Tibial nerve (tissue), 4 donors: ENCODE measurements around the gene TRIM13. TPM values are rescaled to one million over a fixed set of nuclear protein-coding genes. Genes with fewer than 3 reads are reported as not detected.

Source experiments
- DNase-seq, 2 donors: peaks; one replicate each; pipeline ENCODE4 v3.0.0-alpha.2; 2019; ENCODE audit warnings: low spot score in 2 of 2
- H3K27ac ChIP-seq, 4 donors: fragments of 200-600 bp; sonication (generic) in 3 of 4; one replicate each; pipeline ENCODE4 v1.5.1; 2017 to 2019; ENCODE audit warnings: mild to moderate bottlenecking in 1 of 4
- H3K27me3 ChIP-seq, 2 donors: fragments of 200-600 bp; sonication (generic) in 1 of 2; one replicate each; pipeline versions ENCODE4 v1.5.1 to v1.6.0; 2017 to 2019
- H3K36me3 ChIP-seq, 3 donors: fragments of 200-600 bp; sonication (generic); one replicate each; pipeline ENCODE4 v1.5.1; 2018 to 2019
- H3K4me1 ChIP-seq, 4 donors: fragments of 200-600 bp; sonication (generic) in 3 of 4; one replicate each; pipeline ENCODE4 v1.5.1; 2017 to 2019
- H3K4me3 ChIP-seq, 4 donors: fragments of 200-600 bp; sonication (generic) in 3 of 4; one replicate each; pipeline ENCODE4 v1.5.1; 2017 to 2019; ENCODE audit warnings: mild to moderate bottlenecking in 1 of 4, moderate library complexity in 1 of 4
- H3K9me3 ChIP-seq, 4 donors: fragments of 200-600 bp; sonication (generic) in 3 of 4; one replicate each; pipeline ENCODE4 v1.5.1; 2017 to 2019
- EP300 ChIP-seq, 2 donors: sonication (generic); formaldehyde crosslinking; IDR thresholded peaks; one replicate each; pipeline ENCODE4 v1.6.1; 2017; ENCODE audit warnings: antibody characterized with exemption in 2 of 2, mild to moderate bottlenecking in 1 of 2
- POLR2A ChIP-seq, 2 donors: fragments of 450-650 bp; IDR thresholded peaks; one replicate each; pipeline ENCODE4 v1.6.1; 2017; ENCODE audit warnings: antibody characterized with exemption in 2 of 2, mild to moderate bottlenecking in 2 of 2, moderate library complexity in 2 of 2
- WGBS, 2 donors: methylation state at CpG; one replicate each; pipeline ENCODE4 v1.1.5; 2018; 5-methylcytosine and 5-hydroxymethylcytosine counted together
- total RNA-seq, 4 donors: library from RNA; depleted of rRNA; stranded (reverse); fragments of >200 nt; gene quantifications; one replicate each; pipeline ENCODE4 v1.1.0, GENCODE V29; 2016
- TF ChIP-seq, protein P1 (sequence below), 5 experiments: fragments of 200-600 bp in 3 of 5; fragments of 450-650 bp in 2 of 5; sonication (generic) in 3 of 5; IDR thresholded peaks; one replicate each; pipeline ENCODE4 v1.5.1; 2016 to 2019; ENCODE audit warnings: antibody characterized with exemption in 5 of 5, mild to moderate bottlenecking in 3 of 5, moderate library complexity in 2 of 5

TRIM13 gene
- total RNA-seq, 4 donors from 2014 or later = 18.0 to 25.8 (median 23.2) TPM

DNA sequence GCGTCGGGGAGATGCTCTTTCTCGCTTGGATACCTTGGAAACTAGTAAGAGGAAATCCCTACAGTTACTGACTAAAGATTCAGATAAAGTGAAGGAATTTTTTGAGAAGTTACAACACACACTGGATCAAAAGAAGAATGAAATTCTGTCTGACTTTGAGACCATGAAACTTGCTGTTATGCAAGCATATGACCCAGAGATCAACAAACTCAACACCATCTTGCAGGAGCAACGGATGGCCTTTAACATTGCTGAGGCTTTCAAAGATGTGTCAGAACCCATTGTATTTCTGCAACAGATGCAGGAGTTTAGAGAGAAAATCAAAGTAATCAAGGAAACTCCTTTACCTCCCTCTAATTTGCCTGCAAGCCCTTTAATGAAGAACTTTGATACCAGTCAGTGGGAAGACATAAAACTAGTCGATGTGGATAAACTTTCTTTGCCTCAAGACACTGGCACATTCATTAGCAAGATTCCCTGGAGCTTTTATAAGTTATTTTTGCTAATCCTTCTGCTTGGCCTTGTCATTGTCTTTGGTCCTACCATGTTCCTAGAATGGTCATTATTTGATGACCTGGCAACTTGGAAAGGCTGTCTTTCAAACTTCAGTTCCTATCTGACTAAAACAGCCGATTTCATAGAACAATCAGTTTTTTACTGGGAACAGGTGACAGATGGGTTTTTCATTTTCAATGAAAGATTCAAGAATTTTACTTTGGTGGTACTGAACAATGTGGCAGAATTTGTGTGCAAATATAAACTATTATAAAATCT, 15.7 kb downstream of the TRIM13 start:
- DNase-seq = no peak
- 87 to 88% methylated on average over 6 of the region's 6 CpGs for WGBS, 2 donors
- H3K4me3 ChIP-seq = no peak overlapping the region
- H3K4me1 ChIP-seq = peaks cover 0 to 47% (median 11%) of the 10 kb centered on the region in 4 donors
- H3K36me3 ChIP-seq = peaks cover 0 to 53% (median 0%) of the 10 kb centered on the region in 3 donors
- peak overlapping the region in 1 of 4 donors; percentile 57 for H3K27ac ChIP-seq
- H3K9me3 ChIP-seq = no peaks in the 10 kb centered on the region
- TF ChIP-seq, protein P1, sequence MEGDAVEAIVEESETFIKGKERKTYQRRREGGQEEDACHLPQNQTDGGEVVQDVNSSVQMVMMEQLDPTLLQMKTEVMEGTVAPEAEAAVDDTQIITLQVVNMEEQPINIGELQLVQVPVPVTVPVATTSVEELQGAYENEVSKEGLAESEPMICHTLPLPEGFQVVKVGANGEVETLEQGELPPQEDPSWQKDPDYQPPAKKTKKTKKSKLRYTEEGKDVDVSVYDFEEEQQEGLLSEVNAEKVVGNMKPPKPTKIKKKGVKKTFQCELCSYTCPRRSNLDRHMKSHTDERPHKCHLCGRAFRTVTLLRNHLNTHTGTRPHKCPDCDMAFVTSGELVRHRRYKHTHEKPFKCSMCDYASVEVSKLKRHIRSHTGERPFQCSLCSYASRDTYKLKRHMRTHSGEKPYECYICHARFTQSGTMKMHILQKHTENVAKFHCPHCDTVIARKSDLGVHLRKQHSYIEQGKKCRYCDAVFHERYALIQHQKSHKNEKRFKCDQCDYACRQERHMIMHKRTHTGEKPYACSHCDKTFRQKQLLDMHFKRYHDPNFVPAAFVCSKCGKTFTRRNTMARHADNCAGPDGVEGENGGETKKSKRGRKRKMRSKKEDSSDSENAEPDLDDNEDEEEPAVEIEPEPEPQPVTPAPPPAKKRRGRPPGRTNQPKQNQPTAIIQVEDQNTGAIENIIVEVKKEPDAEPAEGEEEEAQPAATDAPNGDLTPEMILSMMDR (IDR thresholded peaks at IDR 0.05) = no peak
- TF ChIP-seq POLR2A (IDR thresholded peaks at IDR 0.05) (no peak), EP300 (IDR thresholded peaks at IDR 0.05) (peak in 1 of 2 donors; percentile 6)
- H3K27me3 ChIP-seq = no peaks in the 10 kb centered on the region

DNA sequence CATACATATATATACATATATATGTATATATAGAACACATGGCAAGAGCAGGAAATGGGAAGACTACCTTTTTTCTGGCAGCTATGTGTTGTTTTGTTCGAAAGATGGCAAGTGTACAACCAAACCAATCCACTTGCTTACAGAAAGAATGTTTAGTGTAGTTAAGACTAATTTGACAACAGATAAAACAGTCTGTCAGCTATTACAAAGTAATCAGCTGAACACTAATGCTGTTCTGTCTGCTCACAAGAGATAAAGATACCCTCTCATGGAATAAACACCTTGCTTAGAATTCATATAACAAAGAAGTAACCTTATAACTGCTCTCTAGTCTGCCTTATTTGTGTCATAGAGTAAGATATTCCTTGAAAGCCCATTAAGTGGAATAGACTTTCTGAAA, 17.5 kb downstream of the TRIM13 start:
- H3K4me3 ChIP-seq = no peak overlapping the region
- H3K4me1 ChIP-seq = peaks cover 0 to 56% (median 13%) of the 10 kb centered on the region in 4 donors
- no peak for TF ChIP-seq EP300 (IDR thresholded peaks at IDR 0.05)
- TF ChIP-seq POLR2A (IDR thresholded peaks at IDR 0.05) = no peak
- TF ChIP-seq, protein P1 (IDR thresholded peaks at IDR 0.05) = no peak
- DNase-seq = no peak
- no peaks in the 10 kb centered on the region for H3K27me3 ChIP-seq
- peaks cover 0 to 50% (median 0%) of the 10 kb centered on the region in 3 donors for H3K36me3 ChIP-seq
- no peak overlapping the region for H3K27ac ChIP-seq
- no peaks in the 10 kb centered on the region for H3K9me3 ChIP-seq
- 78 to 100% methylated on average over 1 of the region's 1 CpG for WGBS, 2 donors

DNA sequence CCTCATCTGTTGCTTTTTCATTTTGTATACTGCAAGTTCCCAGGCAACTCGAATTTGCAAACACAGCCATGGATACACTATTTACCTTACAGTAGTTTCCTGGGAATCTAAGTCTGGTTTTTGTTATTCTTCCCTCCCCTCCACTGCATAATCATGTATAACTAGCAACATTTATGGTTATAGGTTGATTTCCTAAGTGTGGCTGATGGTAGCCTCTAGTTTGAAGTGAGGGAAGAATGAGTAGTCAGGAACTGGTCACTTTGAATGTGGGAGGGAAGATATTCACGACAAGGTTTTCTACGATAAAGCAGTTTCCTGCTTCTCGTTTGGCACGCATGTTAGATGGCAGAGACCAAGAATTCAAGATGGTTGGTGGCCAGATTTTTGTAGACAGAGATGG, 18.4 kb downstream of the TRIM13 start, which contains the start of gene KCNRG:
TSS of gene KCNRG (plus strand) at position 187 of the 400 bp plus-strand sequence. CDS start at position 237, 50 bp downstream.
- no peak for DNase-seq
- 43 to 48% methylated on average over 5 of the region's 5 CpGs for WGBS, 2 donors
- H3K36me3 ChIP-seq = peaks cover 0 to 51% (median 0%) of the 10 kb centered on the region in 3 donors

DNA sequence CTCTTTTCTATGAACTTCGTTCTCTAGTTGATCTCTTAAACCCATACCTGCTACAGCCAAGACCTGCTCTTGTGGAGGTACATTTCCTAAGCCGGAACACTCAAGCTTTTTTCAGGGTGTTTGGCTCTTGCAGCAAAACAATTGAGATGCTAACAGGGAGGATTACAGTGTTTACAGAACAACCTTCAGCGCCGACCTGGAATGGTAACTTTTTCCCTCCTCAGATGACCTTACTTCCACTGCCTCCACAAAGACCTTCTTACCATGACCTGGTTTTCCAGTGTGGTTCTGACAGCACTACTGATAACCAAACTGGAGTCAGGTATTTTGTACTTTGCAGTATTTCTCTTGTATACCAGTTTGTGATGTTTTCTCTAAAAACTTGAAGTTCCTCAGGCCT, 18.9 kb downstream of the TRIM13 start:
- TF ChIP-seq POLR2A (IDR thresholded peaks at IDR 0.05) (no peak), EP300 (IDR thresholded peaks at IDR 0.05) (no peak)
- TF ChIP-seq, protein P1 (IDR thresholded peaks at IDR 0.05) = no peak
- WGBS, 2 donors = 66 to 78% methylated on average over 4 of the region's 4 CpGs
- peaks cover 0 to 56% (median 13%) of the 10 kb centered on the region in 4 donors for H3K4me1 ChIP-seq
- no peaks in the 10 kb centered on the region for H3K27me3 ChIP-seq
- H3K27ac ChIP-seq = peak overlapping the region in 1 of 4 donors; percentile 2
- H3K9me3 ChIP-seq = no peaks in the 10 kb centered on the region
- no peak for DNase-seq
- H3K36me3 ChIP-seq = peaks cover 0 to 51% (median 0%) of the 10 kb centered on the region in 3 donors
- no peak overlapping the region for H3K4me3 ChIP-seq

More for the DNA sequence above, 18.4 kb downstream of the TRIM13 start, which contains the start of gene KCNRG:
- H3K9me3 ChIP-seq = no peaks in the 10 kb centered on the region
- H3K4me1 ChIP-seq = peaks cover 0 to 56% (median 13%) of the 10 kb centered on the region in 4 donors
- H3K27me3 ChIP-seq = no peaks in the 10 kb centered on the region
- TF ChIP-seq POLR2A (IDR thresholded peaks at IDR 0.05) (no peak), EP300 (IDR thresholded peaks at IDR 0.05) (no peak)
- TF ChIP-seq, protein P1 (IDR thresholded peaks at IDR 0.05) = no peak
- no peak within 1 kb of the TSS for H3K4me3 ChIP-seq
- H3K27ac ChIP-seq = peak within 1 kb of the TSS in 1 of 4 donors; percentile 2

DNA sequence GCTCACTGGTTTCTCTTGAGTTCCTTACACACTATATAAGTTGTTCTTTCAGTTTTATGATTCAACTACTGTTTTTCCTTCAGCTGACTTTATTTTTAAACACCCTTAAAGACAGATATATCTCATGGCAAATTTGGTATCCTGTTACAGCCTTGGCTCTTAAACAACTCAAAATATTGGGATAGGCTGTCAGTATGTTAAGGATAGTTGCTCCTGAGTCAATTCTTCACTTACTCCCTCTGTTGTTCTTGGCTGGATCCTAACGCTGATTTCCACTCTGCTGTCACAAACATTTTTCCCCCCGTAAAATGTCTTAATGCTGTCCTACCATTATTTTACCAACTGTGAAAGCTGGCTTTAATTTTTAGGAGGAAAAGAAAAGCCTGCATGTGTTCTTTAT, 19.6 kb downstream of the TRIM13 start:
- 46 to 53% methylated on average over 2 of the region's 2 CpGs for WGBS, 2 donors
- no peak for TF ChIP-seq POLR2A (IDR thresholded peaks at IDR 0.05)
- no peak for TF ChIP-seq EP300 (IDR thresholded peaks at IDR 0.05)
- TF ChIP-seq, protein P1 (IDR thresholded peaks at IDR 0.05) = no peak

More for the DNA sequence above, 19.6 kb downstream of the TRIM13 start:
- H3K27ac ChIP-seq = peak overlapping the region in 1 of 4 donors; percentile 44
- H3K36me3 ChIP-seq = peaks cover 0 to 54% (median 0%) of the 10 kb centered on the region in 3 donors
- peaks cover 0 to 49% (median 13%) of the 10 kb centered on the region in 4 donors for H3K4me1 ChIP-seq
- no peak overlapping the region for H3K4me3 ChIP-seq
- DNase-seq = no peak
- no peaks in the 10 kb centered on the region for H3K27me3 ChIP-seq
- no peaks in the 10 kb centered on the region for H3K9me3 ChIP-seq
